Measurements from ENCODE around the gene COL21A1. TPM values are rescaled to one million over a fixed set of nuclear protein-coding genes. Genes with fewer than 3 reads are reported as not detected.
A peak's percentile ranks its signal among the peaks of the same experiment; 100 is the strongest.

COL21A1 gene
- total RNA-seq, 1 donor from 2014 or later: 24.5 TPM

GRCh38 chr6:56088641-56089040, 158.7 kb downstream of the COL21A1 start:
- H3K27me3 ChIP-seq: no peaks in the 10 kb centered on the region
- peaks cover 0 to 15% of the 10 kb centered on the region in 2 donors for H3K9me3 ChIP-seq
- H3K4me1 ChIP-seq: peaks cover 0 to 13% of the 10 kb centered on the region in 2 donors
- H3K27ac ChIP-seq: peak overlapping the region in 1 of 2 donors; percentile 76
- TF ChIP-seq CTCF (IDR thresholded peaks at IDR 0.05): no peak
- no peak for DNase-seq (ENCODE audit: low spot score in 2 of 2)
- intact Hi-C loops (cut with DNase I): loop anchor here (10.0 kb wide), 1 partner anchor 1674 kb away; no protein-coding TSS in a partner anchor
- H3K36me3 ChIP-seq: no peaks in the 10 kb centered on the region
- no peak overlapping the region for H3K4me3 ChIP-seq

GRCh38 chr6:56087421-56087820, 160.0 kb downstream of the COL21A1 start:
- no peak for DNase-seq (ENCODE audit: low spot score in 2 of 2)
- Histone ChIP-seq H3K36me3 (no peaks in the 10 kb centered on the region), H3K4me1 (peaks cover 0 to 13% of the 10 kb centered on the region in 2 donors), H3K27ac (peak overlapping the region; percentile 72 to 76), H3K4me3 (no peak overlapping the region), H3K9me3 (peaks cover 0 to 10% of the 10 kb centered on the region in 2 donors), H3K27me3 (no peaks in the 10 kb centered on the region)
- intact Hi-C loops (cut with DNase I): loop anchor here (10.0 kb wide), 1 partner anchor 1673 kb away; no protein-coding TSS in a partner anchor
- TF ChIP-seq CTCF (IDR thresholded peaks at IDR 0.05): no peak

- DNase-seq (ENCODE audit: low spot score in 2 of 2): no peak
- no peak overlapping the region for H3K4me3 ChIP-seq
- no peaks in the 10 kb centered on the region for H3K36me3 ChIP-seq
- H3K27me3 ChIP-seq: no peaks in the 10 kb centered on the region
- H3K9me3 ChIP-seq: no peaks in the 10 kb centered on the region
- TF ChIP-seq CTCF (IDR thresholded peaks at IDR 0.05): no peak
- intact Hi-C loops (cut with DNase I): loop anchor here (10.0 kb wide), 1 partner anchor 1665 kb away; no protein-coding TSS in a partner anchor
- H3K27ac ChIP-seq: peak overlapping the region; percentile 72 to 74
- H3K4me1 ChIP-seq: peaks cover 0 to 2% of the 10 kb centered on the region in 2 donors
Observed at GRCh38 chr6:56079751-56080540, 167.4 kb downstream of the COL21A1 start.

- intact Hi-C loops (cut with DNase I): no loop called here
- no peak overlapping the region for H3K4me3 ChIP-seq
- no peak for TF ChIP-seq CTCF (IDR thresholded peaks at IDR 0.05)
- H3K4me1 ChIP-seq: peaks cover 0 to 18% of the 10 kb centered on the region in 2 donors
- no peak for DNase-seq (ENCODE audit: low spot score in 2 of 2)
- no peaks in the 10 kb centered on the region for H3K9me3 ChIP-seq
- H3K36me3 ChIP-seq: peaks cover 0 to 3% of the 10 kb centered on the region in 2 donors
- H3K27me3 ChIP-seq: no peaks in the 10 kb centered on the region
- H3K27ac ChIP-seq: peak overlapping the region in 1 of 2 donors; percentile 52
Observed at GRCh38 chr6:56076033-56076432, 171.3 kb downstream of the COL21A1 start.

- H3K27ac ChIP-seq: peak overlapping the region; percentile 91 to 95
- no peaks in the 10 kb centered on the region for H3K9me3 ChIP-seq
- H3K4me3 ChIP-seq: no peak overlapping the region
- DNase-seq (ENCODE audit: low spot score in 2 of 2): no peak
- no peaks in the 10 kb centered on the region for H3K27me3 ChIP-seq
- TF ChIP-seq CTCF (IDR thresholded peaks at IDR 0.05): no peak
- intact Hi-C loops (cut with DNase I): no loop called here
- peaks cover 0 to 3% of the 10 kb centered on the region in 2 donors for H3K36me3 ChIP-seq
- H3K4me1 ChIP-seq: peaks cover 0 to 16% of the 10 kb centered on the region in 2 donors
Observed at GRCh38 chr6:56073761-56074160, 173.6 kb downstream of the COL21A1 start.
